ACHN (cell line): ENCODE measurements around the gene CFAP410.
"Not testable (repeated sequence)": the region's sequence is repeated elsewhere in the genome, so short reads cannot be mapped to it uniquely, and the experiment has no call there.

Source experiments
- DNase-seq: peaks from one replicate; pipeline ENCODE4 v3.0.0-alpha.2; 2015
- in situ Hi-C: cut with HindIII; loops from 2 replicates; pipeline ENCODE4 v1.10.0; 2017; ENCODE audit warnings: low sequenced_read_pairs, low pct_ligation_motif_present, low pct_unique_long_range_greater_than_20kb

CFAP410 gene

GRCh38 chr21:44305691-44306090, 33.5 kb downstream of the CFAP410 start:
- in situ Hi-C loops, result no loop called here

GRCh38 chr21:44304877-44305293, 34.3 kb downstream of the CFAP410 start:
- in situ Hi-C loops, result no loop called here
- peak; percentile 48 for DNase-seq

More at GRCh38 chr21:44305691-44306090, 33.5 kb downstream of the CFAP410 start:
- no peak for DNase-seq

GRCh38 chr21:44304011-44304616, 35.1 kb downstream of the CFAP410 start:
- no peak for DNase-seq
- in situ Hi-C loops, result no loop called here

- DNase-seq, result peak; percentile 71
- in situ Hi-C loops, result no loop called here
Observed at GRCh38 chr21:44303490-44303981, 35.7 kb downstream of the CFAP410 start.

- not testable (repeated sequence) for DNase-seq
Observed at GRCh38 chr21:44302573-44303401, 36.4 kb downstream of the CFAP410 start.

GRCh38 chr21:44301961-44302406, 37.2 kb downstream of the CFAP410 start:
- in situ Hi-C loops, result no loop called here
- peak; percentile 13 for DNase-seq

More at GRCh38 chr21:44302573-44303401, 36.4 kb downstream of the CFAP410 start:
- in situ Hi-C loops, result not testable (repeated sequence)

GRCh38 chr21:44301141-44301540, 38.0 kb downstream of the CFAP410 start:
- in situ Hi-C loops, result no loop called here
- no peak for DNase-seq

GRCh38 chr21:44300262-44300959, 38.8 kb downstream of the CFAP410 start:
- in situ Hi-C loops, result no loop called here
- DNase-seq, result peak; percentile 47

GRCh38 chr21:44299458-44300261, 39.5 kb downstream of the CFAP410 start, which contains the start of gene PFKL:
Gene PFKL (plus strand): TSS chr21:44300053. CDS start chr21:44300106, 53 bp downstream.
- in situ Hi-C loops, result no loop called here
- peak; percentile 49 for DNase-seq

GRCh38 chr21:44299085-44299457, 40.1 kb downstream of the CFAP410 start:
- no peak for DNase-seq

GRCh38 chr21:44298301-44298700, 40.9 kb downstream of the CFAP410 start:
- in situ Hi-C loops, result no loop called here
- no peak for DNase-seq

More at GRCh38 chr21:44299085-44299457, 40.1 kb downstream of the CFAP410 start:
- in situ Hi-C loops, result no loop called here

- in situ Hi-C loops, result no loop called here
- peak; percentile 70 for DNase-seq
Observed at GRCh38 chr21:44297525-44298290, 41.5 kb downstream of the CFAP410 start.

- in situ Hi-C loops, result no loop called here
- DNase-seq, result no peak
Observed at GRCh38 chr21:44296916-44297315, 42.3 kb downstream of the CFAP410 start.

GRCh38 chr21:44296103-44296519, 43.1 kb downstream of the CFAP410 start:
- in situ Hi-C loops, result no loop called here
- no peak for DNase-seq

GRCh38 chr21:44295646-44296045, 43.5 kb downstream of the CFAP410 start:
- DNase-seq, result no peak
- in situ Hi-C loops, result no loop called here

- in situ Hi-C loops, result no loop called here
Observed at GRCh38 chr21:44295163-44295573, 44.0 kb downstream of the CFAP410 start.

GRCh38 chr21:44294391-44295162, 44.6 kb downstream of the CFAP410 start:
- peak; percentile 18 for DNase-seq
- in situ Hi-C loops, result no loop called here

More at GRCh38 chr21:44295163-44295573, 44.0 kb downstream of the CFAP410 start:
- no peak for DNase-seq
